Testis (tissue), 3 donors: ENCODE results near the gene TWIST2. TPM values are rescaled to one million over a fixed set of nuclear protein-coding genes. Genes with fewer than 3 reads are reported as not detected.

Experiments
- DNase-seq: peaks from one replicate; pipeline ENCODE4 v3.0.0-alpha.2; 2019
- H3K27ac ChIP-seq, 2 donors: fragments of 200-600 bp; sonication (generic); one replicate each; pipeline ENCODE4 v1.5.1; 2019
- H3K27me3 ChIP-seq: fragments of 200-600 bp; sonication (generic); one replicate; pipeline ENCODE4 v1.5.1; 2019
- H3K36me3 ChIP-seq: fragments of 200-600 bp; sonication (generic); one replicate; pipeline ENCODE4 v1.5.1; 2017; ENCODE audit warnings: low read depth; ENCODE audit errors: missing control alignments
- H3K4me1 ChIP-seq: fragments of 200-600 bp; sonication (generic); one replicate; pipeline ENCODE4 v1.5.1; 2019
- H3K4me3 ChIP-seq, 2 donors: fragments of 200-600 bp; sonication (generic); one replicate each; pipeline ENCODE4 v1.5.1; 2017 to 2019
- H3K9me3 ChIP-seq: fragments of 200-600 bp; sonication (generic); one replicate; pipeline ENCODE4 v1.5.1; 2017
- CTCF ChIP-seq, 3 experiments: fragments of 450-650 bp in 2 of 3; fragments of 200-600 bp in 1 of 3; sonication (generic) in 1 of 3; IDR thresholded peaks; one replicate each; pipeline ENCODE4 v1.5.1; 2016 to 2019; ENCODE audit warnings: antibody characterized with exemption in 3 of 3, mild to moderate bottlenecking in 2 of 3, moderate library complexity in 1 of 3
- POLR2A ChIP-seq: fragments of 450-650 bp; IDR thresholded peaks from one replicate; pipeline ENCODE4 v1.6.1; 2017; ENCODE audit warnings: antibody characterized with exemption, mild to moderate bottlenecking, moderate library complexity
- WGBS, 2 donors: methylation state at CpG; one replicate each; pipeline ENCODE4 v1.1.5; 2018; 5-methylcytosine and 5-hydroxymethylcytosine counted together
- intact Hi-C: fragments of 100-400 bp; cut with DNase I; formaldehyde crosslinking; loops from one replicate; pipeline ENCODE4 v1.15.1; 2023; ENCODE audit warnings: low total_unique reads
- polyA plus RNA-seq: library from polyadenylated mRNA; stranded (reverse); fragments of 350-450 nt; fragmentation: Illumina TruSeq; extraction: RNeasy Lipid Tissue Mini Kit (QIAGEN cat#74804); gene quantifications from one replicate; pipeline ENCODE4 v1.2.3, GENCODE V29; 2014; ENCODE audit warnings: low read depth, low replicate concordance; ENCODE audit not compliant: insufficient read depth
- total RNA-seq, 2 donors: library from RNA; depleted of rRNA; stranded (reverse); fragments of >200 nt; gene quantifications; one replicate each; pipeline ENCODE4 v1.2.3, GENCODE V29; 2016

TWIST2 gene
- total and polyA plus RNA-seq, 3 donors from 2014 or later = 5.0 to 11.3 (median 10.3) TPM

- 40 to 58% methylated on average over 18 to 21 of the region's 21 CpGs for WGBS, 2 donors
- H3K4me1 ChIP-seq = peaks cover 6% of the 10 kb centered on the region
- H3K4me3 ChIP-seq = no peak overlapping the region
- no peaks in the 10 kb centered on the region for H3K27me3 ChIP-seq
- H3K9me3 ChIP-seq = no peaks in the 10 kb centered on the region
- DNase-seq = peak; percentile 90
- TF ChIP-seq POLR2A (no peak), CTCF (IDR thresholded peaks at IDR 0.05) (no peak)
- H3K27ac ChIP-seq = no peak overlapping the region
- intact Hi-C loops = loop anchor here (10.0 kb wide), 1 partner anchor 94 kb away; the partner anchor contains the start of gene TWIST2
- no peaks in the 10 kb centered on the region for H3K36me3 ChIP-seq
Observed at GRCh38 chr2:238938401-238939055, 90.6 kb downstream of the TWIST2 start.

GRCh38 chr2:238939074-238939473 lies 91.2 kb downstream of the TWIST2 start:
- H3K36me3 ChIP-seq = no peaks in the 10 kb centered on the region
- intact Hi-C loops = loop anchor here (10.0 kb wide), 1 partner anchor 94 kb away; the partner anchor contains the start of gene TWIST2
- no peaks in the 10 kb centered on the region for H3K9me3 ChIP-seq
- peaks cover 6% of the 10 kb centered on the region for H3K4me1 ChIP-seq
- no peaks in the 10 kb centered on the region for H3K27me3 ChIP-seq
- no peak for DNase-seq
- no peak overlapping the region for H3K4me3 ChIP-seq
- no peak overlapping the region for H3K27ac ChIP-seq
- 50 to 69% methylated on average over 6 of the region's 6 CpGs for WGBS, 2 donors
- no peak for TF ChIP-seq POLR2A
- TF ChIP-seq CTCF (IDR thresholded peaks at IDR 0.05) = no peak

- no peaks in the 10 kb centered on the region for H3K36me3 ChIP-seq
- H3K27me3 ChIP-seq = no peaks in the 10 kb centered on the region
- no peak overlapping the region for H3K27ac ChIP-seq
- intact Hi-C loops = loop anchor here (10.0 kb wide), 1 partner anchor 95 kb away; the partner anchor contains the start of gene TWIST2
- no peak overlapping the region for H3K4me3 ChIP-seq
- 94 to 96% methylated on average over 8 of the region's 8 CpGs for WGBS, 2 donors
- TF ChIP-seq CTCF (IDR thresholded peaks at IDR 0.05) (no peak), POLR2A (no peak)
- no peak for DNase-seq
- H3K4me1 ChIP-seq = peaks cover 6% of the 10 kb centered on the region
- H3K9me3 ChIP-seq = no peaks in the 10 kb centered on the region
Observed at GRCh38 chr2:238939521-238940403, 91.9 kb downstream of the TWIST2 start.

- WGBS, 2 donors = 89 to 95% methylated on average over 8 of the region's 8 CpGs
- intact Hi-C loops = no loop called here
- DNase-seq = no peak
- H3K4me3 ChIP-seq = no peak overlapping the region
- H3K27ac ChIP-seq = no peak overlapping the region
- H3K4me1 ChIP-seq = peaks cover 6% of the 10 kb centered on the region
- H3K36me3 ChIP-seq = no peaks in the 10 kb centered on the region
- H3K9me3 ChIP-seq = no peaks in the 10 kb centered on the region
- TF ChIP-seq POLR2A (no peak), CTCF (IDR thresholded peaks at IDR 0.05) (no peak)
- H3K27me3 ChIP-seq = no peaks in the 10 kb centered on the region
Observed at GRCh38 chr2:238940806-238941205, 92.9 kb downstream of the TWIST2 start.
